Mucosa of gallbladder (tissue), 1 donor: ENCODE data around the gene TMEM38A. TPM values are rescaled to one million over a fixed set of nuclear protein-coding genes. Genes with fewer than 3 reads are reported as not detected.

Experiments
- total RNA-seq: library from RNA; stranded (reverse); gene quantifications from one replicate; pipeline ENCODE4 v1.2.1, GENCODE V29; 2021
- donor health status: DM: no; HTN: no; CAD: no.

TMEM38A gene
- total RNA-seq, 1 donor from 2014 or later = 4.3 TPM

Other genes starting within 250 kb of the TMEM38A start
- gene EPS15L1, start 189.2 kb upstream of the TMEM38A start, total RNA-seq = 46.1 TPM
- not detected for gene CALR3, start 165.0 kb upstream of the TMEM38A start, total RNA-seq
- 11.2 TPM for gene C19orf44, start 164.7 kb upstream of the TMEM38A start, total RNA-seq
- gene CHERP, start 118.7 kb upstream of the TMEM38A start, total RNA-seq = 47.3 TPM
- 43.0 TPM for gene SLC35E1, start 88.7 kb upstream of the TMEM38A start, total RNA-seq
- gene MED26, start 32.9 kb upstream of the TMEM38A start, total RNA-seq = 8.3 TPM
- 71.6 TPM for gene SMIM7, start 995 bp upstream of the TMEM38A start, total RNA-seq
- 0.09 TPM for gene NWD1, start 58.7 kb downstream of the TMEM38A start, total RNA-seq
- 46.0 TPM for gene SIN3B, start 168.3 kb downstream of the TMEM38A start, total RNA-seq
- 2.9 TPM for gene F2RL3, start 227.9 kb downstream of the TMEM38A start, total RNA-seq